ENCODE measurements around the gene TNFRSF12A. TPM values are rescaled to one million over a fixed set of nuclear protein-coding genes. Genes with fewer than 3 reads are reported as not detected.
A peak's percentile ranks its signal among the peaks of the same experiment; 100 is the strongest.

Gene TNFRSF12A
- total RNA-seq, 1 donor from 2014 or later = 12.3 TPM

DNA sequence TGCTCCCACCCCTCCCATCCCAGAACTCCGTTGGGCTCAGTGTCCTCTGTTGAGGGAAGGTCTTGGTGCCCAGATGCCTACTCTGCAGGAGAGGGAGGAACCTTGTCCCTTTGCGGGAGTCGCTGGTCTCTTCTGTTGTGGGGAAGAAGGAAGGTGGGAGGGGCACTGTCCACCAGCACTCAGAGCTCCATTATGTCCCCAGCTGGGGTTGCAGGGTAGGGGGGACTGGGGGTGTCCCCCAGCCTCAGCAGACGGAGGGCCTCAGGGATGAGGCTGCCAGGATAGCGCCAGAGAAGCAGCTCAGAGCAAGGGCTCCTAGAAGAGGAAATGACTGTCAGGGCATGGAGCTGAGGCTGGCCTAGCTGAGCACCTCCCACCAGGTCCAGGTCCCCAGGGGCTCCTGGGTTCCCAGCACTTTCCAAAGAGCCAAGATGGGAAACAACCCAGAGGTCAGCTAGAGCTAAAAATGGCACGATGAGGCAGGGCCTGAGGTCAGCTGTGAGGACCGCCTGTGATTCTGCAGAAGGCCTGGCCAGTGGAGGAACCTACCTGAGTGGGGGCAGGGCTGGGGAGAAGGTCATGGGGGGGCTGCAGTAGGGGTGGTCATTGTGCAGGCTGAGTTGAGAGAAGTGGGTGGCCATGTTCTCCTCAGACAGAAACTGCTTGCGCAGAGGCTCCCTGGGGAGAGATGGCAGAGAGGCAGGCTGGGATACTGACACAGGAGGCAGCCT, 2.7 kb downstream of the TNFRSF12A start:
- intact Hi-C loops (cut with DNase I) = no loop called here
- Histone ChIP-seq H3K4me1 (peaks cover 52% of the 10 kb centered on the region), H3K9me3 (no peaks in the 10 kb centered on the region), H3K36me3 (peaks cover 0 to 3% of the 10 kb centered on the region in 2 donors), H3K27me3 (peaks cover 2% of the 10 kb centered on the region), H3K27ac (peak overlapping the region; percentile 96), H3K4me3 (peak overlapping the region; percentile 68 to 76)
- DNase-seq (ENCODE audit: extremely low spot score in 2 of 2) = no peak
- TF ChIP-seq, protein P1, sequence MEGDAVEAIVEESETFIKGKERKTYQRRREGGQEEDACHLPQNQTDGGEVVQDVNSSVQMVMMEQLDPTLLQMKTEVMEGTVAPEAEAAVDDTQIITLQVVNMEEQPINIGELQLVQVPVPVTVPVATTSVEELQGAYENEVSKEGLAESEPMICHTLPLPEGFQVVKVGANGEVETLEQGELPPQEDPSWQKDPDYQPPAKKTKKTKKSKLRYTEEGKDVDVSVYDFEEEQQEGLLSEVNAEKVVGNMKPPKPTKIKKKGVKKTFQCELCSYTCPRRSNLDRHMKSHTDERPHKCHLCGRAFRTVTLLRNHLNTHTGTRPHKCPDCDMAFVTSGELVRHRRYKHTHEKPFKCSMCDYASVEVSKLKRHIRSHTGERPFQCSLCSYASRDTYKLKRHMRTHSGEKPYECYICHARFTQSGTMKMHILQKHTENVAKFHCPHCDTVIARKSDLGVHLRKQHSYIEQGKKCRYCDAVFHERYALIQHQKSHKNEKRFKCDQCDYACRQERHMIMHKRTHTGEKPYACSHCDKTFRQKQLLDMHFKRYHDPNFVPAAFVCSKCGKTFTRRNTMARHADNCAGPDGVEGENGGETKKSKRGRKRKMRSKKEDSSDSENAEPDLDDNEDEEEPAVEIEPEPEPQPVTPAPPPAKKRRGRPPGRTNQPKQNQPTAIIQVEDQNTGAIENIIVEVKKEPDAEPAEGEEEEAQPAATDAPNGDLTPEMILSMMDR (IDR thresholded peaks at IDR 0.05) = no peak
- TF ChIP-seq POLR2A (IDR thresholded peaks at IDR 0.05) = no peak
- TF ChIP-seq POLR2AphosphoS5 (IDR thresholded peaks at IDR 0.05; ENCODE audit: insufficient read depth in 1 of 2, low read depth in 1 of 2) = no peak

DNA sequence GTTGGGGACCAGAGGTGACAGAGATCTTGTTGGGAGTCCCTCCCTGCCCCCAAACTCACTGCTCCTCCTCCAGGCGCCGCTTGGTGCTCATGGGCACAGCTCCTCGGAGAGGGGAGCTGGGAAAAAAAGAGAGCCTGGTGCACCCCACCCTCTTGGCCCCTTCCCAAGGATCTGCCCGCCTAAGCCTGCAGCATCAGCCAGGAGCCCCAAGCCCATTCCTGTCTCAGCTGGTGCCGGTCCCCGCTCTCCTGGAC, 3.2 kb downstream of the TNFRSF12A start:
- Histone ChIP-seq H3K27me3 (no peaks in the 10 kb centered on the region), H3K36me3 (peaks cover 0 to 3% of the 10 kb centered on the region in 2 donors), H3K4me1 (peaks cover 57% of the 10 kb centered on the region), H3K9me3 (no peaks in the 10 kb centered on the region), H3K27ac (peak overlapping the region; percentile 96), H3K4me3 (peak overlapping the region; percentile 68 to 76)
- no peak for TF ChIP-seq POLR2AphosphoS5 (IDR thresholded peaks at IDR 0.05; ENCODE audit: insufficient read depth in 1 of 2, low read depth in 1 of 2)
- intact Hi-C loops (cut with DNase I) = no loop called here
- no peak for DNase-seq (ENCODE audit: extremely low spot score in 2 of 2)

DNA sequence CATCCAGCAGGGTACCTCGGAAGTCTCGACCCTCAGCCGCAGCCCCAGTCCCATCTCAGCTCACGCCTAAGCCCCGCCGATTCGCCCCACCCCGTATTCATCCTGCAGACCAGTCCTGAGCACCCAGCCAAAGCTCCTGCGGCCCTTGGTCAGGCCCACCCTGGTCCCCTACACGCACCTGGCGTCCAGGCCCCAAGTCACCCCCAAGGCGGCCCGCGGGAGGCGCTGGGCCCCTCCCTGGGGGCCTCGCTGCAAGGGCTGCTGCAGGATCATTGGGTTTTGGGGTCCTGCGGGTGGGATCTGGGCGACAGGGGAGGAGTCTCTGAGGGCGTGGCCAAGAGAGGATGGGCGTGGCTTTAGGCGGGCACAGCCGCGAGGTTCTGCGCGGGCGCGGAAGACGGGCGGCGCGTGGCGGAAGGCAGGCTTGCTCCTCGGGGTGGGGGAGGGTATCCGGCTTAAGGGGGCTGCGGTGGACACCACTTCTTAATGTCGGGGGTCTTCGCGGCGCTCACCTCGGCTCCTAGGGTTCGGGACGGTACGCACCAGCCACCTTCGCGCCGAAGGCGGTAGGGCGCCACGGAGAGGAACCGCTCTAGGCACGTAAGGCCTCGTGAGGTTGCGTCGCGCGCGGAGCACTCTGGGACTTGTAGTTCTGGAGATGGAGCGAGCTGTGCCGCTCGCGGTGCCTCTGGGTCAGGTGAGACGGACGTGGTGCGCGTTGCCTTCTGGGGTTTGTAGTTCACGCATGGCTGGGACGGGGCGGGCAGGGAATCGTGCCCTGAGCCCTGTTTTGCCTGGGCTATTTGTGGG, 3.7 kb downstream of the TNFRSF12A start, which contains the start of the genes HCFC1R1 and THOC6:
Gene HCFC1R1, minus strand, starts transcription at position 274 of the 810 bp plus-strand sequence. Its CDS starts 1 bp downstream, at position 273.
Gene THOC6, plus strand, starts transcription at position 367 of the 810 bp plus-strand sequence. Its CDS starts 292 bp downstream, at position 659.
- Histone ChIP-seq H3K27me3 (no peaks in the 10 kb centered on the region), H3K36me3 (peaks cover 0 to 3% of the 10 kb centered on the region in 2 donors), H3K9me3 (no peaks in the 10 kb centered on the region), H3K4me3 (peak within 1 kb of the TSS; percentile 68 to 76), H3K4me1 (peaks cover 62% of the 10 kb centered on the region), H3K27ac (peak within 1 kb of the TSS; percentile 96)
- DNase-seq (ENCODE audit: extremely low spot score in 2 of 2) = peak in 1 of 2 donors; percentile 97
- TF ChIP-seq, protein P1 (IDR thresholded peaks at IDR 0.05) = no peak
- TF ChIP-seq POLR2A (IDR thresholded peaks at IDR 0.05) (peak in 1 of 2 donors; percentile 37), POLR2AphosphoS5 (IDR thresholded peaks at IDR 0.05; ENCODE audit: insufficient read depth in 1 of 2, low read depth in 1 of 2) (peak; percentile 93)
- intact Hi-C loops (cut with DNase I) = no loop called here

DNA sequence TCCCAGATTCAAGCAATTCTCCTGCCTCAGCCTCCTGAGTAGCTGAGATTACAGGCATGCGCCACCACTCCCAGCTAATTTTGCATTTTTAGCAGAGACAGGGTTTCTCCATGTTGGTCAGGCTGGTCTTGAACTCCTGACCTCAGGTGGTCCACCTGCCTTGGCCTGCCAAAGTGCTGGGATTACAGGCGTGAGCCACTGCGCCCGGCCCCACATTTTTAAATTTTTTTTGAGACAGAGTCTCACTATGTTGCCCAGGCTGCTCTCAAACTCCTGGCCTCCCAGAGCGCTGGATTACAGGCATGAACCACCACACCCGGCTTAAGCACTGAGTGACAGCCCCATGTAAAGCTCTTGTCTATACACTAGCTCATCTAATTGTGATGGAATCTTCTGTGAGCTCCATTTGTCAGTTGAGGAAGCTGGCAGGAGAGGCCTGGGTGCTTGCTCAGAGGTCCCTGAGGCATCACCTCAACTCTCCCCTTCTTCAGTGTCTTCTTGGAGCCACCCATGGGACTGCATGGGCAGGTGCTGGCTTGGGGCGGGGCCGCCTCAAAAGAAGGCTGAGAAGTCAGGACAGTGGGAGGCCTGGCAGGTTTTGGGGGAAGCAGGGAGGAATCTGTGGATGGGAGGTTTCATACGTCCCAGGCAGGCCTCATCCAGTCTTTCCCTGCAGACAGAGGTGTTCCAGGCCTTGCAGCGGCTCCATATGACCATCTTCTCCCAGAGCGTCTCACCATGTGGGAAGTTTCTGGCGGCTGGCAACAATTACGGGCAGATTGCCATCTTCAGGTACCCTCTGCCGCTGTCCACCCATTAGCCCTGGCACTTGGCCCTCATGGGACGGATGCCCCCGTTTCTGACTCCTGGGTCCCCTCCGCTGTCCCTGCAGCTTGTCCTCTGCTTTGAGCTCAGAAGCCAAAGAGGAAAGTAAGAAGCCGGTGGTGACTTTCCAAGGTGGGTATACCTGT, 5.1 kb downstream of the TNFRSF12A start:
- DNase-seq (ENCODE audit: extremely low spot score in 2 of 2) = no peak
- intact Hi-C loops (cut with DNase I) = no loop called here
- Histone ChIP-seq H3K27me3 (no peaks in the 10 kb centered on the region), H3K27ac (no peak overlapping the region), H3K4me3 (no peak overlapping the region), H3K9me3 (no peaks in the 10 kb centered on the region), H3K4me1 (peaks cover 66% of the 10 kb centered on the region), H3K36me3 (peaks cover 0 to 3% of the 10 kb centered on the region in 2 donors)
- TF ChIP-seq, protein P1 (IDR thresholded peaks at IDR 0.05) = no peak
- TF ChIP-seq POLR2A (IDR thresholded peaks at IDR 0.05) (no peak), POLR2AphosphoS5 (IDR thresholded peaks at IDR 0.05; ENCODE audit: insufficient read depth in 1 of 2, low read depth in 1 of 2) (no peak)

DNA sequence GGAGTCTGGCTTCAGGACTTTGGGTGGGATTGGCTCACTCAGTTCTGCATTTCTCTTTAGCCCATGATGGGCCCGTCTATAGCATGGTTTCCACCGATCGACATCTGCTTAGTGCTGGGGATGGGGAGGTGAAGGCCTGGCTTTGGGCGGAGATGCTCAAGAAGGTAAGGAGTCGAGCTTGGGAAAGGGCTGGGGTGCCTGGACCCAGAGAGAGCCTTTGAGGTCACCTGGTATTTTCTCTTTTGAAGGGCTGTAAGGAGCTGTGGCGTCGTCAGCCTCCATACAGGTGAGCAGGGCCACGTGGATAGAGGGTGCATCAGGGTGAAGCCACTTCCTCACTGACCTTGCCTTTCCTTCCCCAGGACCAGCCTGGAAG, 5.8 kb downstream of the TNFRSF12A start:
- TF ChIP-seq POLR2AphosphoS5 (IDR thresholded peaks at IDR 0.05; ENCODE audit: insufficient read depth in 1 of 2, low read depth in 1 of 2) (no peak), POLR2A (IDR thresholded peaks at IDR 0.05) (no peak)
- TF ChIP-seq, protein P1 (IDR thresholded peaks at IDR 0.05) = no peak
- intact Hi-C loops (cut with DNase I) = no loop called here
- DNase-seq (ENCODE audit: extremely low spot score in 2 of 2) = no peak
- peaks cover 60% of the 10 kb centered on the region for H3K4me1 ChIP-seq
- H3K36me3 ChIP-seq = peaks cover 0 to 3% of the 10 kb centered on the region in 2 donors
- no peak overlapping the region for H3K27ac ChIP-seq
- no peaks in the 10 kb centered on the region for H3K9me3 ChIP-seq
- H3K4me3 ChIP-seq = no peak overlapping the region
- H3K27me3 ChIP-seq = peaks cover 6% of the 10 kb centered on the region

Measured in vagina (tissue), 2 donors.